SK-N-SH (cell line): ENCODE measurements around the gene PLCG1. TPM values are rescaled to one million over a fixed set of nuclear protein-coding genes. Genes with fewer than 3 reads are reported as not detected.

Experiments used
- CTCF ChIA-PET: fragments of 300-600, 350-600 bp; formaldehyde crosslinking; extraction: SDS; loops from one replicate; lab custom pipeline; 2021; lab: Yijun Ruan, JAX
- POLR2A ChIA-PET: fragments of 350-600 bp; sonication (Branson Sonifier 250); formaldehyde crosslinking; extraction: SDS; loops from one replicate; lab custom pipeline; 2020; ENCODE audit warnings: antibody characterized with exemption, inconsistent platforms; lab: Yijun Ruan, JAX
- DNase-seq: peaks from one replicate; pipeline ENCODE4 v3.0.0; 2012
- H2AFZ ChIP-seq: fragments of 200-600 bp; sonication (generic); 2 replicates; pipeline ENCODE4 v1.8.1; 2016; ENCODE audit warnings: antibody characterized with exemption, mild to moderate bottlenecking, low read depth
- H3F3A ChIP-seq: fragments of 200-600 bp; sonication (generic); replicated peaks from 2 replicates; pipeline ENCODE3; 2016; ENCODE audit warnings: antibody characterized with exemption, mild to moderate bottlenecking; ENCODE audit not compliant: insufficient read depth
- H3K27ac ChIP-seq, 2 experiments: fragments of 200-500 bp in 1 of 2; fragments of 200-600 bp in 1 of 2; sonication (Bioruptor generic) in 1 of 2; sonication (generic), shearing (Covaris generic) in 1 of 2; 2 replicates each; pipeline versions ENCODE4 v1.5.1 to v1.6.1; 2014 to 2016; ENCODE audit warnings: low read depth in 2 of 2, inconsistent platforms in 1 of 2, low read length in 1 of 2, mild to moderate bottlenecking in 1 of 2, mixed read lengths in 1 of 2
- H3K27me3 ChIP-seq: fragments of 200-600 bp; sonication (generic), shearing (Covaris generic); 2 replicates; pipeline ENCODE4 v1.6.1; 2016; ENCODE audit warnings: mixed run types; ENCODE audit not compliant: insufficient read depth
- H3K36me3 ChIP-seq, 2 experiments: fragments of 200-500 bp in 1 of 2; fragments of 200-600 bp in 1 of 2; sonication (Bioruptor generic) in 1 of 2; sonication (generic) in 1 of 2; replicated peaks in 1 of 2; 2 replicates each; pipeline versions ENCODE3 to v1.5.1; 2014 to 2016; ENCODE audit warnings: low read length in 1 of 2, mild to moderate bottlenecking in 1 of 2; ENCODE audit not compliant: insufficient read depth in 2 of 2, control insufficient read depth in 1 of 2
- H3K4me1 ChIP-seq, 2 experiments: fragments of 200-500 bp in 1 of 2; fragments of 200-600 bp in 1 of 2; sonication (Bioruptor generic) in 1 of 2; sonication (generic), shearing (Covaris generic) in 1 of 2; 2 replicates each; pipeline versions ENCODE4 v1.5.1 to v1.6.1; 2014 to 2016; ENCODE audit warnings: low read depth in 1 of 2, low read length in 1 of 2, mixed run types in 1 of 2; ENCODE audit not compliant: insufficient read depth in 2 of 2, control insufficient read depth in 1 of 2
- H3K4me2 ChIP-seq: fragments of 200-600 bp; sonication (generic), shearing (Covaris generic); 2 replicates; pipeline ENCODE4 v1.6.1; 2017; ENCODE audit warnings: mixed run types
- H3K4me3 ChIP-seq, 2 experiments: fragments of 200-500 bp in 1 of 2; fragments of 200-600 bp in 1 of 2; sonication (Bioruptor generic) in 1 of 2; sonication (generic), shearing (Covaris generic) in 1 of 2; 2 replicates each; pipeline versions ENCODE4 v1.5.1 to v1.8.1; 2014 to 2016; ENCODE audit warnings: low read depth in 2 of 2, inconsistent platforms in 1 of 2, low read length in 1 of 2, mild to moderate bottlenecking in 1 of 2, mixed read lengths in 1 of 2, moderate library complexity in 1 of 2
- H3K79me2 ChIP-seq: fragments of 200-600 bp; sonication (generic); 2 replicates; pipeline ENCODE4 v1.8.1; 2017; ENCODE audit warnings: mild to moderate bottlenecking; ENCODE audit not compliant: insufficient read depth
- H3K9ac ChIP-seq: fragments of 200-600 bp; sonication (generic); 2 replicates; pipeline ENCODE4 v1.6.1; 2017; ENCODE audit warnings: mixed run types
- H3K9me2 ChIP-seq: fragments of 200-600 bp; sonication (generic); 2 replicates; pipeline ENCODE4 v1.6.1; 2017; ENCODE audit warnings: mixed run types
- H3K9me3 ChIP-seq: fragments of 200-600 bp; sonication (generic); 2 replicates; pipeline ENCODE4 v1.6.1; 2017; ENCODE audit warnings: mixed run types, mild to moderate bottlenecking, moderate library complexity
- H4K20me1 ChIP-seq: fragments of 200-600 bp; sonication (generic); 2 replicates; pipeline ENCODE4 v1.6.1; 2017; ENCODE audit warnings: mild to moderate bottlenecking, mixed run types; ENCODE audit not compliant: insufficient read depth
- EZH2phosphoT487 ChIP-seq: fragments of 200-600 bp; sonication (generic); IDR thresholded peaks from 2 replicates; pipeline ENCODE4 v1.6.1; 2017; ENCODE audit warnings: low read depth, mixed run types, mild to moderate bottlenecking, antibody characterized with exemption, moderate library complexity, borderline replicate concordance
- FOXJ3 ChIP-seq: sonication (generic); formaldehyde crosslinking; IDR thresholded peaks from 2 replicates; pipeline ENCODE4 v1.5.1; 2020; ENCODE audit warnings: mild to moderate bottlenecking, missing genetic modification reagents
- GABPA ChIP-seq: IDR thresholded peaks from 2 replicates; pipeline ENCODE4 v1.4.0; 2012; ENCODE audit warnings: low read depth, mild to moderate bottlenecking
- GATA2 ChIP-seq: sonication (generic); formaldehyde crosslinking; IDR thresholded peaks from 2 replicates; pipeline ENCODE4 v1.5.0; 2020; ENCODE audit warnings: mild to moderate bottlenecking, missing genetic modification reagents
- JUND ChIP-seq: IDR thresholded peaks from 2 replicates; pipeline ENCODE4 v1.4.0; 2012
- NRF1 ChIP-seq: IDR thresholded peaks from 2 replicates; pipeline ENCODE4 v1.6.1; 2012; ENCODE audit warnings: low read depth, mild to moderate bottlenecking, low read length
- POLR2AphosphoS5 ChIP-seq: IDR thresholded peaks from 2 replicates; pipeline ENCODE4 v1.6.1; 2012; ENCODE audit warnings: low read depth, low read length
- RXRA ChIP-seq: IDR thresholded peaks from 2 replicates; pipeline ENCODE4 v1.4.0; 2012; ENCODE audit warnings: low read depth, mild to moderate bottlenecking, borderline replicate concordance
- SIN3A ChIP-seq: IDR thresholded peaks from 2 replicates; pipeline ENCODE4 v1.6.1; 2012; ENCODE audit warnings: low read depth, mild to moderate bottlenecking, low read length, moderate library complexity, borderline replicate concordance
- TEAD4 ChIP-seq: IDR thresholded peaks from 2 replicates; pipeline ENCODE4 v1.4.0; 2012; ENCODE audit warnings: mild to moderate bottlenecking, borderline replicate concordance; ENCODE audit not compliant: insufficient read depth
- WGBS: methylation state at CpG from one replicate; pipeline ENCODE4 v1.1.6; 2017; ENCODE audit warnings: low lambda C conversion rate; 5-methylcytosine and 5-hydroxymethylcytosine counted together
- polyA plus RNA-seq, 3 experiments: library from polyadenylated mRNA; depleted of rRNA; stranded (reverse); fragments of >200 nt; gene quantifications; 2 replicates each; pipeline ENCODE4 v1.2.3, GENCODE V29; 2012
- TF ChIP-seq, protein P1 (sequence below): IDR thresholded peaks from 2 replicates; pipeline ENCODE4 v1.4.0; 2012; ENCODE audit warnings: low read depth
- TF ChIP-seq, protein P2 (sequence below): fragments of 150-350 bp; IDR thresholded peaks from 2 replicates; pipeline ENCODE4 v1.6.1; 2016; ENCODE audit warnings: mild to moderate bottlenecking, low read depth, low read length
- TF ChIP-seq, protein P3 (sequence below): fragments of 200-600 bp; sonication (generic); IDR thresholded peaks from 2 replicates; pipeline ENCODE4 v1.6.1; 2017; ENCODE audit warnings: antibody characterized with exemption, mild to moderate bottlenecking, moderate library complexity

Gene PLCG1
- polyA plus RNA-seq, 1 of the 3 experiments (the other 2 are of a cell fraction) = 81.4 TPM

DNA sequence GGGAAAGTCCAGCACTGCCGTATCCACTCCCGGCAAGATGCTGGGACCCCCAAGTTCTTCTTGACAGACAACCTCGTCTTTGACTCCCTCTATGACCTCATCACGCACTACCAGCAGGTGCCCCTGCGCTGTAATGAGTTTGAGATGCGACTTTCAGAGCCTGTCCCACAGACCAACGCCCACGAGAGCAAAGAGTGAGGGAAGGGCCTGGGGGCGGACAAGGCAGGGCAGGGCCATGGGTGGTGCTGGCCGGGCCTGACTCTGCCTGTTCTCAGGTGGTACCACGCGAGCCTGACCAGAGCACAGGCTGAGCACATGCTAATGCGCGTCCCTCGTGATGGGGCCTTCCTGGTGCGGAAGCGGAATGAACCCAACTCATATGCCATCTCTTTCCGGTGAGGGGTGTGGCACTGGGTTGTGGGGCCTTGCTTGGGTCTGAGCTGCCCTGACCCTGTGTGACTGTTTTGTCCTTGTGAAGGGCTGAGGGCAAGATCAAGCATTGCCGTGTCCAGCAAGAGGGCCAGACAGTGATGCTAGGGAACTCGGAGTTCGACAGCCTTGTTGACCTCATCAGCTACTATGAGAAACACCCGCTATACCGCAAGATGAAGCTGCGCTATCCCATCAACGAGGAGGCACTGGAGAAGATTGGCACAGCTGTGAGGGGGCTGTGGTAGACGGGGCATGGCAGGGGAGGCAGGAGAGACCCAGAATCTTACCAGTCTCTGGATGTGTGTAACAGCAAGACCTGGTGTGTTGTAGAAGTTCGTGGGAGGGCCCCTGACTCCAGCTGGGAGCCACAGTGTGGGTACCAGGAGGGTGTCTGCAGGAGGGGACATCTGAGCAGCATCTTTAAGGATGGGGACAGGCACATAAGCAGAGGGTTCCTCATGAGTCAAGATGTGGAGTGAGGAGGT is 29.1 kb downstream of the PLCG1 start:
- CTCF ChIA-PET = interaction anchor here (1.3 to 7.6 kb wide), 2 partner anchors 11 to 172 kb away, joined by 4 to 112 read pairs; partner anchors contain the start of gene LPIN3
- Histone ChIP-seq H3K27me3 (no peaks in the 10 kb centered on the region), H3K79me2 (peaks cover under 1% of the 10 kb centered on the region; the same call in 1 of the 2 replicates), H3K9ac (no peak overlapping the region), H3K4me2 (no peak overlapping the region), H3K9me3 (no peaks in the 10 kb centered on the region), H4K20me1 (0 out of 2 replicates have a peak, but pooled peaks cover 6% of the 10 kb centered on the region), H3K9me2 (no peaks in the 10 kb centered on the region), H2AFZ (no peak overlapping the region), H3K27ac (no peak overlapping the region), H3K36me3 (peaks cover 45 to 88% of the 10 kb centered on the region in 2 experiments), H3K4me3 (no peak overlapping the region)
- WGBS = 93% methylated on average over 20 of the region's 27 CpGs
- TF ChIP-seq, protein P1, sequence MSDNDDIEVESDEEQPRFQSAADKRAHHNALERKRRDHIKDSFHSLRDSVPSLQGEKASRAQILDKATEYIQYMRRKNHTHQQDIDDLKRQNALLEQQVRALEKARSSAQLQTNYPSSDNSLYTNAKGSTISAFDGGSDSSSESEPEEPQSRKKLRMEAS = no peak
- TF ChIP-seq, protein P2, sequence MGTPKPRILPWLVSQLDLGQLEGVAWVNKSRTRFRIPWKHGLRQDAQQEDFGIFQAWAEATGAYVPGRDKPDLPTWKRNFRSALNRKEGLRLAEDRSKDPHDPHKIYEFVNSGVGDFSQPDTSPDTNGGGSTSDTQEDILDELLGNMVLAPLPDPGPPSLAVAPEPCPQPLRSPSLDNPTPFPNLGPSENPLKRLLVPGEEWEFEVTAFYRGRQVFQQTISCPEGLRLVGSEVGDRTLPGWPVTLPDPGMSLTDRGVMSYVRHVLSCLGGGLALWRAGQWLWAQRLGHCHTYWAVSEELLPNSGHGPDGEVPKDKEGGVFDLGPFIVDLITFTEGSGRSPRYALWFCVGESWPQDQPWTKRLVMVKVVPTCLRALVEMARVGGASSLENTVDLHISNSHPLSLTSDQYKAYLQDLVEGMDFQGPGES = no peak
- TF ChIP-seq NRF1 = no peak
- no peak for TF ChIP-seq GABPA
- TF ChIP-seq SIN3A = no peak
- no peak for TF ChIP-seq POLR2AphosphoS5
- TF ChIP-seq, protein P3, sequence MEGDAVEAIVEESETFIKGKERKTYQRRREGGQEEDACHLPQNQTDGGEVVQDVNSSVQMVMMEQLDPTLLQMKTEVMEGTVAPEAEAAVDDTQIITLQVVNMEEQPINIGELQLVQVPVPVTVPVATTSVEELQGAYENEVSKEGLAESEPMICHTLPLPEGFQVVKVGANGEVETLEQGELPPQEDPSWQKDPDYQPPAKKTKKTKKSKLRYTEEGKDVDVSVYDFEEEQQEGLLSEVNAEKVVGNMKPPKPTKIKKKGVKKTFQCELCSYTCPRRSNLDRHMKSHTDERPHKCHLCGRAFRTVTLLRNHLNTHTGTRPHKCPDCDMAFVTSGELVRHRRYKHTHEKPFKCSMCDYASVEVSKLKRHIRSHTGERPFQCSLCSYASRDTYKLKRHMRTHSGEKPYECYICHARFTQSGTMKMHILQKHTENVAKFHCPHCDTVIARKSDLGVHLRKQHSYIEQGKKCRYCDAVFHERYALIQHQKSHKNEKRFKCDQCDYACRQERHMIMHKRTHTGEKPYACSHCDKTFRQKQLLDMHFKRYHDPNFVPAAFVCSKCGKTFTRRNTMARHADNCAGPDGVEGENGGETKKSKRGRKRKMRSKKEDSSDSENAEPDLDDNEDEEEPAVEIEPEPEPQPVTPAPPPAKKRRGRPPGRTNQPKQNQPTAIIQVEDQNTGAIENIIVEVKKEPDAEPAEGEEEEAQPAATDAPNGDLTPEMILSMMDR = no peak
- no peak for TF ChIP-seq EZH2phosphoT487
- TF ChIP-seq, all 33 proteins: peak for 0
- DNase-seq = no peak
- Histone ChIP-seq H3K4me1 (no peaks in the 10 kb centered on the region), H3F3A (peaks cover under 1% of the 10 kb centered on the region)
- POLR2A ChIA-PET = no interaction called here

DNA sequence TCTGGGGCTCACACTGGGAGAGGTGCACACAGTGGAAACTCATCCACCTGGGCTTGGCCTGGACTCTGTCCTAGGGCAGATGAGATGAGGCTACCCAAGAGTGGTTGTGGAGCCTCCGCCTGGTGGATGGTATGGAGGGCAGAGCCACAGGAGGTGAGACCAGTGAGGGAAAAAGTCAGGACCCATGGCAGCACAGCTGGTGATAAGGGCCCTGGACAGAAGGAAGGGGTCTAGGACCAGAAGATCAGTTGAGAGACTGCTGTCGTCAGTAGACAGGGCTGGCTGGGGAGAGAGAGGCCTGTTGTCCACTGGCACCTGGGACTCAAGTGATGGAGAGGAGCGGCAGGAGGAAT is 29.8 kb downstream of the PLCG1 start:
- ChIA-PET CTCF (interaction anchor here (1.0 to 7.6 kb wide), 3 partner anchors 12 to 171 kb away, joined by 3 to 112 read pairs (median 4); partner anchors contain the start of gene LPIN3), POLR2A (no interaction called here)

More for the DNA sequence above, 29.8 kb downstream of the PLCG1 start:
- H3K36me3 ChIP-seq = peaks cover 45 to 88% of the 10 kb centered on the region in 2 experiments
- no peaks in the 10 kb centered on the region for H3K27me3 ChIP-seq
- H3K4me1 ChIP-seq = no peaks in the 10 kb centered on the region
- H4K20me1 ChIP-seq = 0 out of 2 replicates have a peak, but pooled peaks cover 3% of the 10 kb centered on the region
- WGBS = 100% methylated on average over 3 of the region's 3 CpGs
- peaks cover 6% of the 10 kb centered on the region for H3F3A ChIP-seq
- no peak overlapping the region for H3K9ac ChIP-seq
- no peaks in the 10 kb centered on the region for H3K9me3 ChIP-seq
- H3K4me3 ChIP-seq = no peak overlapping the region
- no peak for DNase-seq
- no peak overlapping the region for H3K27ac ChIP-seq
- H2AFZ ChIP-seq = no peak overlapping the region
- TF ChIP-seq TEAD4 = no peak
- TF ChIP-seq, protein P2 = no peak
- no peak for TF ChIP-seq GABPA
- no peak for TF ChIP-seq EZH2phosphoT487
- TF ChIP-seq JUND = no peak
- TF ChIP-seq FOXJ3 (CRISPR knock-in tag) = no peak
- no peak for TF ChIP-seq RXRA
- TF ChIP-seq GATA2 (CRISPR knock-in tag) = no peak
- H3K79me2 ChIP-seq = no peaks in the 10 kb centered on the region
- no peak overlapping the region for H3K4me2 ChIP-seq
- H3K9me2 ChIP-seq = no peaks in the 10 kb centered on the region
